ENCODE measurements around the gene CEBPE. TPM values are rescaled to one million over a fixed set of nuclear protein-coding genes. Genes with fewer than 3 reads are reported as not detected.

The CEBPE gene
- total RNA-seq, 1 experiment from 2014 or later, result not detected

GRCh38 chr14:23076785-23077408 lies 42.2 kb downstream of the CEBPE start:
- DNase-seq (ENCODE audit: low spot score), result no peak

GRCh38 chr14:23074906-23075305 lies 44.1 kb downstream of the CEBPE start:
- no peak for DNase-seq (ENCODE audit: low spot score)

GRCh38 chr14:23071921-23072539 lies 47.0 kb downstream of the CEBPE start:
- no peak for DNase-seq (ENCODE audit: low spot score)

GRCh38 chr14:23071244-23071920 lies 47.7 kb downstream of the CEBPE start:
- peak; percentile 93 for DNase-seq (ENCODE audit: low spot score)

GRCh38 chr14:23070262-23071129 lies 48.6 kb downstream of the CEBPE start:
- no peak for DNase-seq (ENCODE audit: low spot score)

- no peak for DNase-seq (ENCODE audit: low spot score)
These were observed 49.6 kb downstream of the CEBPE start for GRCh38 chr14:23069413-23069806.

GRCh38 chr14:23068789-23069412 lies 50.2 kb downstream of the CEBPE start:
- DNase-seq (ENCODE audit: low spot score), result peak; percentile 87

- DNase-seq (ENCODE audit: low spot score), result no peak
These were observed 50.9 kb downstream of the CEBPE start for GRCh38 chr14:23067847-23068788.

Other genes with a start within 250 kb of the CEBPE start
- gene LRP10, start 247.5 kb downstream of the CEBPE start, total RNA-seq (2014; rRNA removed; shearing (Covaris generic)), result 35.8 and 48.4 TPM in 2 replicates
- 0.27 TPM in 1 of 2 replicates, not detected in the other for gene REM2, start 236.0 kb downstream of the CEBPE start, total RNA-seq (2014; rRNA removed; shearing (Covaris generic))
- 98.4 and 119 TPM in 2 replicates for gene RBM23, start 200.1 kb downstream of the CEBPE start, total RNA-seq (2014; rRNA removed; shearing (Covaris generic))
- 60.1 and 76.9 TPM in 2 replicates for gene PRMT5, start 189.9 kb downstream of the CEBPE start, total RNA-seq (2014; rRNA removed; shearing (Covaris generic))
- gene HAUS4, start 162.2 kb downstream of the CEBPE start, total RNA-seq (2014; rRNA removed; shearing (Covaris generic)), result 70.7 and 104 TPM in 2 replicates
- 24.7 and 25.9 TPM in 2 replicates for gene AJUBA, start 136.7 kb downstream of the CEBPE start, total RNA-seq (2014; rRNA removed; shearing (Covaris generic))
- 6.9 and 15.1 TPM in 2 replicates for gene C14orf93, start 109.1 kb downstream of the CEBPE start, total RNA-seq (2014; rRNA removed; shearing (Covaris generic))
- gene PSMB5, start 84.4 kb downstream of the CEBPE start, total RNA-seq (2014; rRNA removed; shearing (Covaris generic)), result 444 and 478 TPM in 2 replicates
- gene PSMB11, start 77.0 kb downstream of the CEBPE start, total RNA-seq (2014; rRNA removed; shearing (Covaris generic)), result not detected in 2 replicates
- gene CDH24, start 61.7 kb downstream of the CEBPE start, total RNA-seq (2014; rRNA removed; shearing (Covaris generic)), result 2.9 and 3.3 TPM in 2 replicates
- 37.3 and 43.9 TPM in 2 replicates for gene ACIN1, start 24.1 kb downstream of the CEBPE start, total RNA-seq (2014; rRNA removed; shearing (Covaris generic))
- 71.4 and 93.4 TPM in 2 replicates for gene C14orf119, start 23.8 kb downstream of the CEBPE start, total RNA-seq (2014; rRNA removed; shearing (Covaris generic))
- not detected in 2 replicates for gene CIROP, start 14.3 kb downstream of the CEBPE start, total RNA-seq (2014; rRNA removed; shearing (Covaris generic))
- gene SLC7A8, start 64.4 kb upstream of the CEBPE start, total RNA-seq (2014; rRNA removed; shearing (Covaris generic)), result 5.2 and 5.6 TPM in 2 replicates
- gene RNF212B, start 118.7 kb upstream of the CEBPE start, total RNA-seq (2014; rRNA removed; shearing (Covaris generic)), result not detected in 2 replicates
- gene HOMEZ, start 166.9 kb upstream of the CEBPE start, total RNA-seq (2014; rRNA removed; shearing (Covaris generic)), result 9.8 and 11.4 TPM in 2 replicates
- 2.8 and 4.6 TPM in 2 replicates for gene PPP1R3E, start 183.6 kb upstream of the CEBPE start, total RNA-seq (2014; rRNA removed; shearing (Covaris generic))
- 9.7 and 14.5 TPM in 2 replicates for gene BCL2L2, start 187.6 kb upstream of the CEBPE start, total RNA-seq (2014; rRNA removed; shearing (Covaris generic))
- 101 and 109 TPM in 2 replicates for gene PABPN1, start 202.2 kb upstream of the CEBPE start, total RNA-seq (2014; rRNA removed; shearing (Covaris generic))
- gene SLC22A17, start 233.6 kb upstream of the CEBPE start, total RNA-seq (2014; rRNA removed; shearing (Covaris generic)), result 4.6 and 5.3 TPM in 2 replicates
- gene EFS, start 245.9 kb upstream of the CEBPE start, total RNA-seq (2014; rRNA removed; shearing (Covaris generic)), result not detected in 2 replicates

Data from H4 (cell line).